ENCODE measurements around the gene TRANK1.
"Not testable (repeated sequence)": the region's sequence is repeated elsewhere in the genome, so short reads cannot be mapped to it uniquely, and the experiment has no call there.

Gene TRANK1

GRCh38 chr3:36919439-36920160, 25.3 kb downstream of the TRANK1 start:
- DNase-seq (ENCODE audit: low read depth), result no peak

GRCh38 chr3:36918050-36918449, 26.8 kb downstream of the TRANK1 start:
- DNase-seq (ENCODE audit: low read depth), result no peak

DNA sequence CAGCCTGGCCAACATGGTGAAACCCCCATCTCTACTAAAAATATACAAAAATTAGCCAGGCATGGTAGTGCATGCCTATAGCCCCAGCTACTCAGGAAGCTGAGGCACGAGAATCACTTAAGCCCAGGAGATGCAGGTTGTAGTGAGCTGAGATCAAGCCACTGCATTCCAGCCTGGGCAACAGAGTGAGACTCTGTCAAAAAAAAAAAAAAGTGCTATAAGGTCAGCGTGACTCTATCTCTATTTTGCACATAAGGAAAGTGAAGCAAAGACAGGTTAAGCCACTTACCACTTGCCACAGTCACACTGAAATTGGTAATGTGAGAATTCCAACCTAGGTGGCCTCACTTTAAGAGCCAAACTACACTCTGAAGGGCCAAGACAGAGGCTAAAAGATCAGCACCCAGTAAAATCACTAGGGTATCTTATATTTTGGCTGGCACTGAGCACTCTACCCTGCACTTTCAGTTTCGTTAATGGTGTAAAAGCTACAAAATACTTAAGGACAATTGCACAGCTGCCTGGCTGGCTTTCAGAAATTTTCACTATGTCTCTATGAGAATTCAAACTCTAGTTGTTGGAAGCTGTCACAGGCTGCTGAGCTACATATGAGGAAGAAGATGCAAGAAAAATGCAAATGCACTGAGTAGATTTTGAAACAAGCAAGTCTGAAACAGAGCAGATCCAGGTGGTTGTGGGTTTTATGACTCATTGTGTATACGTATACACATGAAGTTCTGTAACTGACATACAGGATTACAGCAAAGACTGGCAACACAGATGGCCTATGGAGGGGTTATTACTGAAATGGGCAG, 32.7 kb downstream of the TRANK1 start:
- no peak for DNase-seq (ENCODE audit: low read depth)

DNA sequence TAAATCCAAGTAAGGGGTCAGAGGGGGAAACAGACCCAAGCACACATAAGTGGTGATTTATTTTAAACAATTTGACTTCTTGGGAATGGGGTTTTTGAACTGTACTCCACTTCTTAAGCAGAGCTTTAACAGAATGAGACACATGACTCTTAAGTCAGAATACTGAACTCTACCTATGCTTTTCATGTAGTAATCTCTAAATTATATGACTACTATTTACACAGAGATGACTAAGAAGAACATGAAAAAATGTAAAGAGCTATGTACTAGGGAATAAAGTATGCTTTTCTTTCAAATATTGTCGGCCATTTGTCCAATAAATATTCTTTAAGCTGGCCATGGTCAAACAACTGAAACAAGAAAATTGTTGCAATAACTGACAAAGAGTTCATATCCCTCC, 35.2 kb downstream of the TRANK1 start:
- DNase-seq (ENCODE audit: low read depth), result no peak

- DNase-seq (ENCODE audit: low read depth), result no peak
Measured at GRCh38 chr3:36909181-36909580, 35.7 kb downstream of the TRANK1 start.

- no peak for DNase-seq (ENCODE audit: low read depth)
Measured at GRCh38 chr3:36908647-36909180, 36.1 kb downstream of the TRANK1 start.

- DNase-seq (ENCODE audit: low read depth), result no peak
Measured at GRCh38 chr3:36907911-36908646, 36.8 kb downstream of the TRANK1 start.

DNA sequence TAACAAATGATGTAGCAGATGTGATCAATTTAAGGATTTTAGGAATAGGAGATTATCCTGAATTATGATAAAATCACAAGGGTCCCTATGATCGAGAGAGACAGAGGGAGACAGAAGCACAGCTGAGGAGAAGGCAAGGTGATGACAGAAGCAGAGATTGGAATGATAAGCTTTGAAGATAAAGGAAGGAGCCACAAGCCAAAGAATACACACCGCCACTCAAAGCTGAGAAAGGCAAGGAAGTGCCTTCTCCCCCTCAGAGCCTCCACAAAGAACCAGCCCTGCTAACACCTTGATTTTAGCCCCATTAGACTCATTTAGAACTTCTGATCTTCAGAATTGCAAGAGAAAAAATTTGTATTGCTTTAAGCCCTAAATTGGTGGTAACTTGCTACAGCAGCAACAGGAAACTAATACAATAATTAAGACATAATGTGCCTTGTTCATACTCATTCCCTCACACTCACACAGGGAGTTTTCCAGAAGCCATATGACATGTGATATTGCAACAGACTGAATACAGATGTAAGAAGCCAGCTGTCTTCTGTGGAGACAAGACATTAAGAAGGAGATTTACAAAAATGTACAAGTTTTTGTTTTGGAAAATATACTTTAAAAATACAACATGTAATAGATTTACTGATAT, 38.2 kb downstream of the TRANK1 start:
- no peak for DNase-seq (ENCODE audit: low read depth)

GRCh38 chr3:36905545-36905944, 39.3 kb downstream of the TRANK1 start:
- no peak for DNase-seq (ENCODE audit: low read depth)

GRCh38 chr3:36904641-36905040, 40.2 kb downstream of the TRANK1 start:
- DNase-seq (ENCODE audit: low read depth), result no peak

DNA sequence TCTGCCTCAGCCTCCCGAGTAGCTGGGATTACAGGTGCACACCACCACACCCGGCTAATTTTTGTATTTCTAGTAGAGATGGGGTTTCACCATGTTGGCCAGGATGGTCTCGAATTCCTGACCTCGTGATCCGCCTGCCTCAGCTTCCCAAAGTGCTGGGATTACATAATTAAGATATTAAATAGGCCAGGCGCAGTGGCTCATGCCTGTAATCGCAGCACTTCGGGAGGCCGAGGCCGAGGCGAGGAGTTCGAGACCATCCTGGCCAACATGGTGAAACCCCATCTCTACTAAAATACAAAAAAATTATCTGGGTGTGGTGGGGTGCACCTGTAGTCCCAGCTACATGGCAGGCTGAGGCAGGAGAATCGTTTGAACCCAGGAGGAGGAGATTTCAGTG, 40.8 kb downstream of the TRANK1 start:
- DNase-seq (ENCODE audit: low read depth), result not testable (repeated sequence)

DNA sequence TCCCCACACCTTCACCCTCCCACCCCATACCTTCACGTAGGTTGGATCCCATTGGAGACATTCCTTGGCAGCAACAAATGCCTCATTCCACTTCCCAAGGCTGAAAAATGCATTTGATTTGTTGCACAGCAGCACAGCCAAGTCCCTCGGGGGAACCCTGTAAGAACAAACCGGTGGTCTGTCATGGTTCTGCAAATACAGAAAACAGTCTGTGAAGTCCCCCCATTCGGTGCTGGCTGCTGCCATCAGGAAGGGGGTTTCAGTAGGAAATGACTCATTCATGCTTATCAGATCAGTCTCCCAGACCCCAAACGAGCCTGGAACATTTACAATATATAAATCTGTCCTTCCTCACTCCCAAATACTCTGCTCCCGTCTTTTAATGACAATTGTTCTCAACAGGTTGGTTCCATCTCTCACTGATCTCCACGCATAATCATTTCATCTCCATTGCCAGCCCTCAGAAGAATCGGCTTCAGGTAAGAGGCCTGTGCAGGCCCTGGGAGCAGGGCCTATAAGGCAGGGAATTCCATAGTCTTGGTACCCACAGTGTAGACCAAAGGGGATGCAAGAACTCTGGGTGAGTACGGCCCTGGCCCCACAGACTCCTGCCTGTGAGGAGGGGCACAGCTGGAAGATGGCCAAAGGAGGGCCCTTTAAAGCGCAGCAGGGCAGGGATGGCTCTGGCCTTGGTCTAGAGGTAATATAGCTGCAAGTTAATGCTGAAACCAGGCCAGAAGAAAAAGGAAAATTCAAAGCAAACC, 41.6 kb downstream of the TRANK1 start:
- DNase-seq (ENCODE audit: low read depth), result no peak

DNA sequence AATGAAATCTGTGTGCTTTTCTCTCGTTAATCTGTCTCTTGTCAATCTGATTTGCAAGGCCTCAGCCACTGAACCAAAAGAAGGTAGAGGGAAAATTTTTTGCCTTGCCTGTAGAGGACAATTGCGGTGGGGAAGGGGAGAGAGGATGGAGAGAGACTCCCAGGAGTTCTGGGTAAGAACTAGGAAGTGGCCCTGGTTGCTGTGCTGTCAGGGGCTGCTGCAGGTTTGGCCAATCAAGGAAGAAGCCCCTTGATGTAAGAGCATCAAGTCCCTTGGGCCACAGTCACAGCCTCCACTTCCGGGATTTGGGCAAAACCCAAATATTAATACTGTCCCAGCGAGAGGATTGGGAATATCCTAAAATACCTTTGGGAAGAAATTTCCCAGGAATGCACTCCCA, 43.3 kb downstream of the TRANK1 start:
- DNase-seq (ENCODE audit: low read depth), result no peak

DNA sequence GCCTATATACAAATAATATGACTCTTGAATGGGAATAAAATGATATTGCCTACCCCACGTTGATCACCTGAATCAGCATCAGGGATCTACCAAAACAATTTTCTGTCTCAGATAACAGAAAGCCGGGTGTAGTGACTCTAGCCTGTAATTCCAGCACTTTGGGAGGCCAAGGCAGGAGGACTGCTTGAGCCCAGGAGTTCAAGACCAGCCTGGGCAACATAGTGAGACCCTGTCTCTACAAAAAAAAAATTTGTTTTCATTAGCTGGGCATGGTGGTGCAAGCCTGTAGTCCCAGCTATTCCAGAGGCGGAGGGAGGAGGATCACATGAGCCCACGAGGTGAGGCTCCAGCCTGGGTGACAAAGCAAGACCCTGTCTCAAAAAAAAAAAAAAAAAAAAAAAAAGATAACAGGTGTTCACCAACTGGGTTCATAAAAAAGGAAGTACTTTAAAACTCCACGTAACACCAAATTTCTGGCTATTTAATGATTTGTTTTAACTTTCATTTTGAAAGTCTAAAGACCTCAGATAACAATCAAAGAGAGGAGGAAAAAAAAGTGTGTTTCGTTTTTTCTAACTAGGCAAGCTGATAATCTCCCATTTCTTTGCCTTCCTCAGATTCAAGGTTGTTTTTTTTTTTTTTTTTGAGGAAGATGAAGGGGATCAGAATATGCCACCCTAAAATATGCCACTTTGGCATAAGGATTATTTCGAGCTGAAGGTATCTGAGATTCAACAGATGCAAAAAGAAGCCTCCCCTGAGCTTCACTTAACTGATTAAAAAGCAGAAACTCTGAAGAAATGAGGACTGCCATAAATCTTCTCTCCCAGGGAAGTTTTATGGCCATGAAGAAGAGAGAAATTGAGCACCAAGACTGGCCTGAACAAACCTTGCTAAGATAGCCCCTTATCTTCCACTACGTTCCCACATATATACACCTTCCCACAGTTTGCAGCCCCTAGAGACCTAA, 44.1 kb downstream of the TRANK1 start:
- DNase-seq (ENCODE audit: low read depth), result no peak

- DNase-seq (ENCODE audit: low read depth), result no peak
Measured at GRCh38 chr3:36895496-36896409, 49.1 kb downstream of the TRANK1 start.

DNA sequence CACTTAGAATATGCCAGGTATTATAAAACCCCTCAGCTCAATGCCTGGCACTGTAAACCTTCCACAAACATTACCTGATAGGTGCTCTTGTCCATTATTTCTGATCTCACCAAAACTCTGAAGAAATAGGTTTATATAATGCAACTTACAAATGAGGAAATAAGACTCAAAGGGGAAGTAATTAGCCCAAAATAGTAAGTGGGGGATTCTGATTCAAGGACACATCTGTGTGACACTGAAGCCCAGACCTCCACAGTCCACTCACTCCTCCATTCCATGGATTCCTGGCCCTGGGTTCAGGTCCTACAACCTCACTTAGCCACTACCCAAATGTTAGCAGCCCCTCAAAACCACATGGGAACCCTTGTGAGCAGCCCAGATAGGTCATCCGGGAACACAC, 49.9 kb downstream of the TRANK1 start:
- no peak for DNase-seq (ENCODE audit: low read depth)

GRCh38 chr3:36893826-36894225, 51.0 kb downstream of the TRANK1 start:
- DNase-seq (ENCODE audit: low read depth), result no peak

GRCh38 chr3:36893137-36893557, 51.7 kb downstream of the TRANK1 start:
- no peak for DNase-seq (ENCODE audit: low read depth)
